CD4-positive, alpha-beta T cell (primary cell): ENCODE results near the gene AMACR. TPM values are rescaled to one million over a fixed set of nuclear protein-coding genes. Genes with fewer than 3 reads are reported as not detected.

ENCODE experiments used
- ATAC-seq: fragments of 200-7000 bp; cut with Tn5 transposase; one replicate; pipeline ENCODE4 v1.10.0; 2022; ENCODE audit warnings: mild to moderate bottlenecking; ENCODE audit not compliant: poor library complexity
- CTCF ChIA-PET: fragments of 350-600 bp; sonication (Branson Sonifier 250); formaldehyde crosslinking; loops from one replicate; lab custom pipeline; 2021; ENCODE audit warnings: antibody characterized with exemption, inconsistent platforms; lab: Charles Lee
- POLR2A ChIA-PET: fragments of 350-600 bp; sonication (Branson Sonifier 250); formaldehyde crosslinking; loops from one replicate; lab custom pipeline; 2021; ENCODE audit warnings: antibody characterized with exemption, inconsistent platforms; lab: Charles Lee
- DNase-seq, 14 experiments: peaks; one replicate each; pipeline ENCODE4 v3.0.0-alpha.2; 2013 to 2020; ENCODE audit warnings: mixed read lengths in 2 of 14
- H3K27ac ChIP-seq, 2 donors: one replicate each; pipeline versions ENCODE4 v1.5.1 to v1.7.0; 2013; ENCODE audit warnings: low read length in 2 of 2, low read depth in 1 of 2, mild to moderate bottlenecking in 1 of 2
- H3K27me3 ChIP-seq, 2 experiments: 1 replicate in 1 of 2; 2 replicates in 1 of 2; pipeline versions ENCODE4 v1.6.1 to v1.7.0; 2013; ENCODE audit warnings: low read length in 2 of 2, control low read depth in 1 of 2, mild to moderate bottlenecking in 1 of 2, moderate library complexity in 1 of 2; ENCODE audit not compliant: insufficient read depth in 2 of 2, control insufficient read depth in 1 of 2
- H3K36me3 ChIP-seq: one replicate; pipeline ENCODE4 v1.6.1; 2013; ENCODE audit warnings: low read length, control low read depth; ENCODE audit not compliant: insufficient read depth
- H3K4me1 ChIP-seq: one replicate; pipeline ENCODE4 v1.6.1; 2013; ENCODE audit warnings: low read length, control low read depth; ENCODE audit not compliant: insufficient read depth
- H3K4me3 ChIP-seq: one replicate; pipeline ENCODE4 v1.5.1; 2013; ENCODE audit warnings: mild to moderate bottlenecking, low read length, moderate library complexity
- H3K9me3 ChIP-seq, 2 experiments: 1 replicate in 1 of 2; 2 replicates in 1 of 2; pipeline versions ENCODE4 v1.6.1 to v1.7.0; 2013; ENCODE audit warnings: low read length in 2 of 2, mild to moderate bottlenecking in 2 of 2, control low read depth in 1 of 2, moderate library complexity in 1 of 2; ENCODE audit not compliant: control insufficient read depth in 1 of 2, insufficient read depth in 1 of 2
- H3K27ac Mint-ChIP-seq: one replicate; pipeline ENCODE4 v1.8.0; 2020; ENCODE audit warnings: mixed read lengths
- H3K27me3 Mint-ChIP-seq: one replicate; pipeline ENCODE4 v1.8.0; 2021; ENCODE audit warnings: mixed read lengths
- H3K36me3 Mint-ChIP-seq: one replicate; pipeline ENCODE4 v1.8.0; 2021; ENCODE audit warnings: low read depth, mixed read lengths
- H3K4me1 Mint-ChIP-seq: one replicate; pipeline ENCODE4 v1.8.0; 2021; ENCODE audit warnings: low read depth, mixed read lengths
- H3K4me3 Mint-ChIP-seq: one replicate; pipeline ENCODE4 v1.8.0; 2020; ENCODE audit warnings: mild to moderate bottlenecking, mixed read lengths
- H3K9me3 Mint-ChIP-seq: one replicate; pipeline ENCODE4 v1.8.0; 2020; ENCODE audit warnings: mixed read lengths
- CTCF ChIP-seq: fragments of 200-600 bp; IDR thresholded peaks from one replicate; pipeline ENCODE4 v1.8.0; 2022; ENCODE audit warnings: antibody characterized with exemption, mild to moderate bottlenecking
- intact Hi-C, 2 experiments: fragments of 100-400 bp; cut with DNase I in 1 of 2; cut with micrococcal nuclease in 1 of 2; formaldehyde crosslinking; loops; one replicate each; pipeline versions ENCODE4 v1.15.1 to v1.9.0; 2023 to 2025; cut with DNase I, micrococcal nuclease
- total RNA-seq, 174 experiments: library from RNA in 2 of 174; stranded (reverse) in 2 of 174; gene quantifications; one replicate each; pipeline ENCODE4 v1.2.3 and lab custom pipeline; 2021 to 2026

Gene AMACR
- total RNA-seq, 2 experiments from 2014 or later = 1.3 to 1.4 TPM

GRCh38 chr5:33969572-33970452 is 38.0 kb downstream of the AMACR start:
- Mint-ChIP-seq H3K27ac (no peak overlapping the region), H3K9me3 (no peaks in the 10 kb centered on the region)
- POLR2A ChIA-PET = interaction anchor here (0.6 to 1.0 kb wide), 2 partner anchors 9 to 534 kb away, joined by 3 read pairs; no protein-coding TSS in a partner anchor

GRCh38 chr5:33968211-33969005 is 39.4 kb downstream of the AMACR start:
- H3K36me3 ChIP-seq = no peaks in the 10 kb centered on the region
- no peak for TF ChIP-seq CTCF
- no peaks in the 10 kb centered on the region for H3K4me1 ChIP-seq
- H3K27me3 ChIP-seq = no peaks in the 10 kb centered on the region
- ATAC-seq (no peak), DNase-seq (no peak)
- H3K4me3 Mint-ChIP-seq = no peak overlapping the region
- H3K27me3 Mint-ChIP-seq = no peaks in the 10 kb centered on the region
- H3K27ac Mint-ChIP-seq = no peak overlapping the region
- H3K4me3 ChIP-seq = no peak overlapping the region
- ChIA-PET CTCF (interaction anchor here (1.5 kb wide), 1 partner anchor 13 kb away, joined by 5 read pairs; no protein-coding TSS in a partner anchor), POLR2A (interaction anchor here (0.7 kb wide), 1 partner anchor 529 kb away, joined by 3 read pairs; no protein-coding TSS in a partner anchor)
- H3K36me3 Mint-ChIP-seq = no peaks in the 10 kb centered on the region
- H3K9me3 Mint-ChIP-seq = no peaks in the 10 kb centered on the region
- peaks cover 13% of the 10 kb centered on the region for H3K4me1 Mint-ChIP-seq
- H3K27ac ChIP-seq = no peak overlapping the region
- H3K9me3 ChIP-seq = no peaks in the 10 kb centered on the region
- intact Hi-C loops = no loop called here

More at GRCh38 chr5:33969572-33970452, 38.0 kb downstream of the AMACR start:
- ATAC-seq (peak; percentile 37), DNase-seq (peak in 3 of 14 experiments; percentile 12 to 35 (median 26))
- H3K36me3 ChIP-seq = no peaks in the 10 kb centered on the region
- H3K4me1 Mint-ChIP-seq = peaks cover 4% of the 10 kb centered on the region
- H3K27me3 ChIP-seq = no peaks in the 10 kb centered on the region
- no peaks in the 10 kb centered on the region for H3K27me3 Mint-ChIP-seq
- H3K4me3 Mint-ChIP-seq = no peak overlapping the region
- peak; percentile 42 for TF ChIP-seq CTCF
- intact Hi-C loops = no loop called here
- no peak overlapping the region for H3K4me3 ChIP-seq
- no peaks in the 10 kb centered on the region for H3K36me3 Mint-ChIP-seq
- CTCF ChIA-PET = interaction anchor here (0.6 to 1.8 kb wide), 4 partner anchors 9 to 874 kb away, joined by 3 to 5 read pairs (median 4); no protein-coding TSS in a partner anchor
- no peaks in the 10 kb centered on the region for H3K9me3 ChIP-seq
- no peaks in the 10 kb centered on the region for H3K4me1 ChIP-seq
- H3K27ac ChIP-seq = no peak overlapping the region

GRCh38 chr5:33966805-33967204 is 41.0 kb downstream of the AMACR start:
- peaks cover 13% of the 10 kb centered on the region for H3K4me1 Mint-ChIP-seq

More at GRCh38 chr5:33966805-33967204, 41.0 kb downstream of the AMACR start:
- H3K9me3 Mint-ChIP-seq = no peaks in the 10 kb centered on the region
- no peak overlapping the region for H3K4me3 ChIP-seq
- H3K27me3 Mint-ChIP-seq = no peaks in the 10 kb centered on the region
- H3K27ac Mint-ChIP-seq = no peak overlapping the region
- DNase-seq = no peak
- H3K36me3 Mint-ChIP-seq = no peaks in the 10 kb centered on the region
- POLR2A ChIA-PET = no interaction called here
- H3K27ac ChIP-seq = no peak overlapping the region
- no peaks in the 10 kb centered on the region for H3K36me3 ChIP-seq
- CTCF ChIA-PET = no interaction called here
- H3K27me3 ChIP-seq = no peaks in the 10 kb centered on the region
- H3K4me1 ChIP-seq = no peaks in the 10 kb centered on the region
- no peak for TF ChIP-seq CTCF
- intact Hi-C loops = no loop called here
- no peak overlapping the region for H3K4me3 Mint-ChIP-seq
- no peak for ATAC-seq
- H3K9me3 ChIP-seq = no peaks in the 10 kb centered on the region
